Brain pericyte (primary cell): Measurements from ENCODE around the gene QRFPR.
A peak's percentile ranks its signal among the peaks of the same experiment; 100 is the strongest.
"Not testable (repeated sequence)": the region's sequence is repeated elsewhere in the genome, so short reads cannot be mapped to it uniquely, and the experiment has no call there.

Experiments used
- DNase-seq: peaks from one replicate; pipeline ENCODE4 v3.0.0-alpha.2; 2012; ENCODE audit warnings: low read depth, low spot score

The QRFPR gene

GRCh38 chr4:121380776-121381462, at the start of gene QRFPR:
TSS of gene QRFPR (minus strand) at chr4:121381018. CDS start at chr4:121380647, 371 bp downstream.
- DNase-seq: no peak

- peak; percentile 2 for DNase-seq
Observed at GRCh38 chr4:121428721-121429120, 47.9 kb upstream of the QRFPR start.

GRCh38 chr4:121421594-121421993, 40.8 kb upstream of the QRFPR start:
- DNase-seq: no peak

GRCh38 chr4:121411151-121411744, 30.4 kb upstream of the QRFPR start:
- peak; percentile 5 for DNase-seq

- DNase-seq: not testable (repeated sequence)
Observed at GRCh38 chr4:121408567-121408966, 27.7 kb upstream of the QRFPR start.

GRCh38 chr4:121400632-121401031, 19.8 kb upstream of the QRFPR start:
- DNase-seq: no peak

GRCh38 chr4:121397941-121398601, 17.3 kb upstream of the QRFPR start:
- no peak for DNase-seq

- DNase-seq: no peak
Observed at GRCh38 chr4:121397434-121397833, 16.6 kb upstream of the QRFPR start.

GRCh38 chr4:121392426-121393086, 11.7 kb upstream of the QRFPR start:
- DNase-seq: no peak

- DNase-seq: no peak
Observed at GRCh38 chr4:121390335-121390734, 9.5 kb upstream of the QRFPR start.

GRCh38 chr4:121379276-121379675, 1.5 kb downstream of the QRFPR start:
- no peak for DNase-seq

GRCh38 chr4:121377076-121377475, 3.7 kb downstream of the QRFPR start:
- DNase-seq: no peak

GRCh38 chr4:121376556-121376955, 4.3 kb downstream of the QRFPR start:
- no peak for DNase-seq

GRCh38 chr4:121376097-121376496, 4.7 kb downstream of the QRFPR start:
- no peak for DNase-seq

- no peak for DNase-seq
Observed at GRCh38 chr4:121375262-121375661, 5.6 kb downstream of the QRFPR start.

GRCh38 chr4:121373841-121374240, 7.0 kb downstream of the QRFPR start:
- no peak for DNase-seq

- no peak for DNase-seq
Observed at GRCh38 chr4:121370729-121371325, 10.0 kb downstream of the QRFPR start.

GRCh38 chr4:121360495-121360894, 20.3 kb downstream of the QRFPR start:
- no peak for DNase-seq

GRCh38 chr4:121358473-121358872, 22.3 kb downstream of the QRFPR start:
- DNase-seq: no peak

GRCh38 chr4:121353213-121353612, 27.6 kb downstream of the QRFPR start:
- no peak for DNase-seq

- no peak for DNase-seq
Observed at GRCh38 chr4:121344098-121344497, 36.7 kb downstream of the QRFPR start.

- no peak for DNase-seq
Observed at GRCh38 chr4:121340247-121340646, 40.6 kb downstream of the QRFPR start.
